Osteoblast (primary cell): Measurements from ENCODE around the gene CCDC12. TPM values are rescaled to one million over a fixed set of nuclear protein-coding genes. Genes with fewer than 3 reads are reported as not detected.

Source experiments
- DNase-seq: peaks from one replicate; pipeline ENCODE4 v3.0.0; 2011; ENCODE audit warnings: low spot score, mixed read lengths; ENCODE audit not compliant: insufficient read length; ENCODE audit errors: missing footprints
- H2AFZ ChIP-seq: 2 replicates; pipeline ENCODE4 v1.6.0; 2011; ENCODE audit warnings: mild to moderate bottlenecking, low read length
- H3K27ac ChIP-seq: 2 replicates; pipeline ENCODE4 v1.5.1; 2011; ENCODE audit warnings: mild to moderate bottlenecking, low read depth, low read length, moderate library complexity
- H3K27me3 ChIP-seq: 2 replicates; pipeline ENCODE4 v1.6.0; 2012; ENCODE audit warnings: mild to moderate bottlenecking, control low read depth, inconsistent platforms, low read length, moderate library complexity; ENCODE audit not compliant: insufficient read depth
- H3K36me3 ChIP-seq: 2 replicates; pipeline ENCODE4 v1.5.1; 2011; ENCODE audit warnings: mild to moderate bottlenecking, low read length, control low read depth, moderate library complexity; ENCODE audit not compliant: insufficient read depth
- H3K4me1 ChIP-seq: 2 replicates; pipeline ENCODE4 v1.5.1; 2011; ENCODE audit warnings: mild to moderate bottlenecking, low read length, control low read depth, moderate library complexity; ENCODE audit not compliant: insufficient read depth
- H3K4me2 ChIP-seq: 2 replicates; pipeline ENCODE4 v1.6.0; 2011; ENCODE audit warnings: mild to moderate bottlenecking, low read length; ENCODE audit not compliant: insufficient read depth
- H3K4me3 ChIP-seq: fragments of 200-600 bp; sonication (generic); 3 replicates; pipeline ENCODE4 v1.5.1; 2012; ENCODE audit warnings: mild to moderate bottlenecking, low read length, inconsistent platforms; ENCODE audit not compliant: insufficient read depth
- H3K79me2 ChIP-seq: 2 replicates; pipeline ENCODE4 v1.6.0; 2012; ENCODE audit warnings: mild to moderate bottlenecking, low read length, control low read depth, inconsistent platforms; ENCODE audit not compliant: insufficient read depth
- H3K9me3 ChIP-seq: 2 replicates; pipeline ENCODE4 v1.5.1; 2011; ENCODE audit warnings: low read depth, low read length, control low read depth
- H4K20me1 ChIP-seq: 2 replicates; pipeline ENCODE4 v1.6.0; 2012; ENCODE audit warnings: mild to moderate bottlenecking, low read length, control low read depth; ENCODE audit not compliant: insufficient read depth
- total RNA-seq: library from RNA; depleted of rRNA; stranded (reverse); fragments of >200 nt; gene quantifications from 2 replicates; pipeline ENCODE4 v1.2.3, GENCODE V29; 2012
- TF ChIP-seq, protein P1 (sequence below): IDR thresholded peaks from 2 replicates; pipeline ENCODE4 v1.5.1; 2011; ENCODE audit warnings: mild to moderate bottlenecking, low read depth, low read length, moderate library complexity; ENCODE audit errors: extremely low read depth

The CCDC12 gene
- total RNA-seq, 1 donor = 20.6 TPM

DNA sequence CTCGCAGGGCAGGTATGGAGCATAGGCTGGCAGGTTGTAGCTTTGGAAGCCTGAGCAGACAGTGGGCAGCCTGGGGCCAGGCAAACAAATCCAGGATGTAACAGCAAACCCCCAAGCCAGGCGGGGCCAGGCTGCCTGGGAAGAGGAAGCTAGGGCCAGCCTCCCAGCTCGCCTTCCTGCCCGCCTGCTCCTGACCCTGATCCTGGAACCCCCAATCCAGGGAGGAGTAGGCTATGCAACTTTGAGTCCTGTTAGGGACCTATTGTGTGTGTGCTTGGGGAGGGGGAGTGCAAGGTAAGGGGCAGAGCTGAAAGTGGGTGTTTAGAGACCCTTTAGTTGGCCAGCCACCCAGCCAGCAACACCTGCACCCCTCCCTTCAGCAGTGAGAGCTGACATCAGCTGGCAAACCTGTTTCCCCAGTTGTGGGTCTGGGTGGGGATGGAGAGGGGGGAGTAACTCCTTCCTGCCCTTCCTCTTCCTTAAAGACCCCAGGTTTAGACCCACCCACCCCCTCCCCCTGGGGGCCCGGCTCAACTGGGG, 5.5 kb upstream of the CCDC12 start:
- Histone ChIP-seq H2AFZ (no peak overlapping the region), H3K27ac (no peak overlapping the region), H3K9me3 (no peaks in the 10 kb centered on the region), H3K36me3 (no peaks in the 10 kb centered on the region), H4K20me1 (no peaks in the 10 kb centered on the region), H3K4me2 (no peak overlapping the region), H3K27me3 (no peaks in the 10 kb centered on the region), H3K4me3 (no peak overlapping the region), H3K79me2 (no peaks in the 10 kb centered on the region), H3K4me1 (peaks cover 4% of the 10 kb centered on the region)
- TF ChIP-seq, protein P1, sequence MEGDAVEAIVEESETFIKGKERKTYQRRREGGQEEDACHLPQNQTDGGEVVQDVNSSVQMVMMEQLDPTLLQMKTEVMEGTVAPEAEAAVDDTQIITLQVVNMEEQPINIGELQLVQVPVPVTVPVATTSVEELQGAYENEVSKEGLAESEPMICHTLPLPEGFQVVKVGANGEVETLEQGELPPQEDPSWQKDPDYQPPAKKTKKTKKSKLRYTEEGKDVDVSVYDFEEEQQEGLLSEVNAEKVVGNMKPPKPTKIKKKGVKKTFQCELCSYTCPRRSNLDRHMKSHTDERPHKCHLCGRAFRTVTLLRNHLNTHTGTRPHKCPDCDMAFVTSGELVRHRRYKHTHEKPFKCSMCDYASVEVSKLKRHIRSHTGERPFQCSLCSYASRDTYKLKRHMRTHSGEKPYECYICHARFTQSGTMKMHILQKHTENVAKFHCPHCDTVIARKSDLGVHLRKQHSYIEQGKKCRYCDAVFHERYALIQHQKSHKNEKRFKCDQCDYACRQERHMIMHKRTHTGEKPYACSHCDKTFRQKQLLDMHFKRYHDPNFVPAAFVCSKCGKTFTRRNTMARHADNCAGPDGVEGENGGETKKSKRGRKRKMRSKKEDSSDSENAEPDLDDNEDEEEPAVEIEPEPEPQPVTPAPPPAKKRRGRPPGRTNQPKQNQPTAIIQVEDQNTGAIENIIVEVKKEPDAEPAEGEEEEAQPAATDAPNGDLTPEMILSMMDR = no peak
- peak; percentile 59 for DNase-seq

DNA sequence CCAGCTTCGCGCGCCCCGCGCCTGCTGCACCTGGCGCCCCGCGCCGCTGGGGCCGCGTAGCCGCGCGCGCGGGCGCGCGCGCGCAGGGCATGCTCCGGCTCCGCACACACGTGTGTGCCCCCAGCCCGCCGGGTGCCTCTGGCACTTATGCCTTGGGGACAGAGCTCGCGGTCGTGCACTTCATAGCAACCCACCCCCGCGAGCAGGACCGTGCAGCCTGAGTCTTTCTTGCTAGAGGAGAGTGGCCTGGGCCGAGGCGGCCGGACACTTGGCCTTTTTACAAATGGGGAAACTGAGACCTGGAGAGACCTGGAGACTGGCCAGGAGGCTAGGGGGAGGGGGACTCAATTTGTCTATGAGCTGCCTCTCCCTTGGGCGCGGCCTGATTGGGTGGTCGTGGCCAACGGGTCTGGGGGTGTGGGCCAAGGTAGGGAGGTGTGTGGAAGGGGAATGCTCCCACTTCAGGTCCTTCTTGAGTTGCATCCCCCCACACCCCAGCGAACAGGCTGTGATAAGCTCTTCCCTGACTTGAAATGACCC, 3.5 kb upstream of the CCDC12 start:
- Histone ChIP-seq H3K36me3 (no peaks in the 10 kb centered on the region), H4K20me1 (peaks cover under 1% of the 10 kb centered on the region), H3K4me3 (peak overlapping the region; percentile 83), H3K4me1 (peaks cover 4% of the 10 kb centered on the region), H3K9me3 (no peaks in the 10 kb centered on the region), H2AFZ (peak overlapping the region; percentile 60), H3K27ac (no peak overlapping the region), H3K4me2 (peak overlapping the region; percentile 92), H3K27me3 (no peaks in the 10 kb centered on the region), H3K79me2 (peaks cover 11% of the 10 kb centered on the region)
- TF ChIP-seq, protein P1 = no peak
- DNase-seq = peak; percentile 86

DNA sequence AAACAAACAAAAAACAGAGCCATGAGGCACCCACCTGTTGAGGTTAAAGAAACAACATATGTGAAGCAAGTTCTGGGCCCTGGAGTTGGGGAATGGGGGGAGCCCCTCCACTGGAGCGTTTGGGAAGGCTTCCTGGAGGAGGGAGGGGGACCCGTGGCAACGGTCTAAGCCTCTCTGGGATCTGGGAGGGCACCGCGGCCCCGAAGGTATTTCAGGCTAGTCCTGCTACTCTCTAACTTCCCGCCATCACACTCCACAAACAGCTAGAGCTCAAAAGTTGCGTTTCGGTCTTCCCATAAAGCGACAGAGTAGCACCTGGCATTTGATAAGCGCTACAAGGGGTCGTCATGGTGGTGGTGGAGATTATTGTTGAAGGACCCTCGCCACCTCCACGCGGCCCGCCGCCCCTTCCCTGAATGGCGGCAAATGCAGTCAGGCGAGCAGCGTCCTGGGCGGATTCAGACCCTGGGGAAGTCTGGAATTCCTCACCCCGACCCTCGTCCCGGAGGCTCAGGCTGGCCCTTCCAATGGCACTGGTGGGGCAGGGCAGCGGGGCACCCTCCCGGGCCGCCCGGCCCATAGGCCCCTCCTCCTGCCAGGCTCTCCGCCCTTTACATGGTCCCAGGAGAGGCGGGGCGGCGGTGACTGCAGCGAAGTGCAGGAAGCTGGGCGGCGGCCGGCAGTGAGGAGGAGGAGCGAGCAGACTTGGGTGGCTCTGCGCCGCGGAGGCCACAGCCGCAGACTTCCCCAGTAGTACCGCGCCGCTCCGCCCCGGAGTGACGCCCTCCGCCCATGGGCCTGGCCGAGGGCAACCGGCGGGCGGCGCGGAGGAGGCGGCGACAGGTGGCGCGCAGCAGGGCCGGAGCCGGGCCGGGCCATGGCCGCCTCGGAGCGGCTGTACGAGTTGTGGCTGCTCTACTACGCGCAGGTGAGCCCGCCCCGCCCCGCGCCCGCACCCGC, 2.7 kb upstream of the CCDC12 start, which contains the start of gene NBEAL2:
TSS of gene NBEAL2 (plus strand) at position 682 of the 960 bp plus-strand sequence. CDS start at position 878, 196 bp downstream.
- TF ChIP-seq, protein P1 = no peak
- Histone ChIP-seq H2AFZ (peak within 1 kb of the TSS; percentile 92), H3K9me3 (no peaks in the 10 kb centered on the region), H4K20me1 (peaks cover 8% of the 10 kb centered on the region), H3K79me2 (peaks cover 19% of the 10 kb centered on the region), H3K27me3 (no peaks in the 10 kb centered on the region), H3K27ac (peak within 1 kb of the TSS; percentile 37), H3K4me3 (peak within 1 kb of the TSS; percentile 83), H3K4me2 (peak within 1 kb of the TSS; percentile 92), H3K36me3 (no peaks in the 10 kb centered on the region), H3K4me1 (peaks cover 8% of the 10 kb centered on the region)
- DNase-seq = peak; percentile 99

DNA sequence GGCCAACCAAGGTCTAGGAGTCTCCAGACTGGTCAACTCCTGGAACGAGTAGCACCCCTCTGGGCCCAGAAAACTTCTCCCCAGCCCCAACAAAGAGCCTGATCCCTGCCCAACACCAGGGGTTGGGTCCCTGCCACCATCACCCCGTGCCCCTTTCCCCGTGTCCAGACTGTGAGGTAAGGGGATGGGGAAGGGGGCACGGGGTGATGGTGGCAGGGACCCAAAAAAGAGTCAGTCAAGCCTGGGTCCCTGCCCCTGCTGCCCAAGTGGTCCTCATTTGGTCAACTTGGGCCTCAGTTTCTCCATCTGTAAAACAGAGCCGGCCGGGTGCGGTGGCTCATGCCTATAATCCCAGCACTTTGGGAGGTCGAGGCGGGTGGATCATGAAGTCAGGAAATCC, 1.8 kb upstream of the CCDC12 start:
- Histone ChIP-seq H3K4me1 (peaks cover 8% of the 10 kb centered on the region), H2AFZ (no peak overlapping the region), H3K36me3 (no peaks in the 10 kb centered on the region), H3K9me3 (no peaks in the 10 kb centered on the region), H3K79me2 (peaks cover 28% of the 10 kb centered on the region), H3K4me2 (no peak overlapping the region), H3K27me3 (no peaks in the 10 kb centered on the region), H4K20me1 (peaks cover 17% of the 10 kb centered on the region), H3K27ac (no peak overlapping the region), H3K4me3 (no peak overlapping the region)
- DNase-seq = no peak
- TF ChIP-seq, protein P1 = no peak
